HepG2 (cell line): ENCODE results near the gene CFAP300. TPM values are rescaled to one million over a fixed set of nuclear protein-coding genes. Genes with fewer than 3 reads are reported as not detected.

Experiments used
- ATAC-seq: fragments of 200-7000 bp; cut with Tn5 transposase; 3 replicates; pipeline ENCODE4 v1.9.1; 2020; ENCODE audit warnings: mild to moderate bottlenecking, moderate library complexity
- BruUV-seq: library from RNA; stranded (reverse); fragments of 400-500 nt; replicated peaks from 2 replicates; lab custom pipeline; 2021; lab: Mats Ljungman, UMichigan
- CTCF ChIA-PET: fragments of 300-600 bp; formaldehyde crosslinking; extraction: SDS; loops from one replicate; lab custom pipeline; 2021; ENCODE audit warnings: low total read pairs, inconsistent platforms, low intra/inter-chr PET ratio; lab: Yijun Ruan, JAX
- POLR2A ChIA-PET: fragments of 350-600 bp; sonication (Branson Sonifier 250); formaldehyde crosslinking; loops from one replicate; lab custom pipeline; 2020; ENCODE audit warnings: antibody characterized with exemption, inconsistent platforms; lab: Yijun Ruan, JAX
- DNase-seq: peaks from one replicate; pipeline ENCODE4 v3.0.0-alpha.2; 2015; ENCODE audit warnings: low spot score
- FAIRE-seq: peaks from 3 replicates; lab custom pipeline; 2011; peaks lifted over from hg19 to GRCh38; lab: Jason Lieb, UNC
- H2AFZ ChIP-seq: one replicate; pipeline ENCODE4 v1.6.1; 2011; ENCODE audit warnings: low read length, inconsistent platforms
- H3K27ac ChIP-seq: fragments of 300-600 bp; 3 replicates; pipeline ENCODE4 v1.8.0; 2011; ENCODE audit warnings: mixed run types, mild to moderate bottlenecking, mixed read lengths, low read length, inconsistent platforms; ENCODE audit not compliant: insufficient read depth; ENCODE audit errors: extremely low read length
- H3K27me3 ChIP-seq, 2 experiments: fragments of 200-600 bp in 1 of 2; 2 replicates in 1 of 2; 3 replicates in 1 of 2; pipeline versions ENCODE4 v1.6.0 to v1.8.0; 2011; ENCODE audit warnings: low read length in 2 of 2, mild to moderate bottlenecking in 2 of 2, moderate library complexity in 2 of 2, inconsistent platforms in 1 of 2; ENCODE audit not compliant: insufficient read depth in 2 of 2, control insufficient read depth in 1 of 2
- H3K36me3 ChIP-seq, 2 experiments: fragments of 200-600 bp in 1 of 2; replicated peaks in 1 of 2; 2 replicates in 1 of 2; 3 replicates in 1 of 2; pipeline versions ENCODE4 v1.5.1 to v1.8.0; 2011; ENCODE audit warnings: low read length in 2 of 2, inconsistent platforms in 1 of 2; ENCODE audit not compliant: insufficient read depth in 2 of 2, control insufficient read depth in 1 of 2
- H3K4me1 ChIP-seq: 2 replicates; pipeline ENCODE4 v1.5.1; 2012; ENCODE audit warnings: low read length, inconsistent platforms; ENCODE audit not compliant: insufficient read depth
- H3K4me2 ChIP-seq: 2 replicates; pipeline ENCODE4 v1.6.0; 2011; ENCODE audit warnings: low read depth, low read length, inconsistent platforms
- H3K4me3 ChIP-seq, 3 experiments: fragments of 200-600 bp in 1 of 3; sonication (generic), shearing (Covaris generic) in 1 of 3; replicated peaks in 1 of 3; 2 replicates each; pipeline ENCODE4 v1.5.1; 2011 to 2016; ENCODE audit warnings: low read length in 3 of 3, inconsistent platforms in 2 of 3, low read depth in 2 of 3, mild to moderate bottlenecking in 2 of 3, control low read depth in 1 of 3, mixed read lengths in 1 of 3; ENCODE audit not compliant: insufficient read depth in 1 of 3
- H3K79me2 ChIP-seq: one replicate; pipeline ENCODE4 v1.6.1; 2011; ENCODE audit warnings: low read length, inconsistent platforms; ENCODE audit not compliant: insufficient read depth
- H3K9ac ChIP-seq: 2 replicates; pipeline ENCODE4 v1.6.0; 2011; ENCODE audit warnings: mild to moderate bottlenecking, low read depth, low read length, inconsistent platforms; ENCODE audit not compliant: insufficient read depth
- H3K9me3 ChIP-seq: 2 replicates; pipeline ENCODE4 v1.5.1; 2012; ENCODE audit warnings: mild to moderate bottlenecking, low read length
- H4K20me1 ChIP-seq: 2 replicates; pipeline ENCODE4 v1.6.0; 2011; ENCODE audit warnings: inconsistent platforms, mild to moderate bottlenecking, low read length, moderate library complexity; ENCODE audit not compliant: insufficient read depth
- LCORL ChIP-seq, 2 experiments: fragments of 450-650 bp in 1 of 2; sonication (generic) in 1 of 2; formaldehyde crosslinking in 1 of 2; IDR thresholded peaks; 2 replicates each; pipeline versions ENCODE4 v1.5.0 to v1.6.1; 2017 to 2020; ENCODE audit warnings: antibody characterized with exemption in 1 of 2, missing genetic modification reagents in 1 of 2
- ZNF296 ChIP-seq: sonication (generic); formaldehyde crosslinking; conservative IDR thresholded peaks from 2 replicates; pipeline ENCODE4 v1.5.0; 2020; ENCODE audit warnings: mild to moderate bottlenecking, missing genetic modification reagents
- ZNF367 ChIP-seq: sonication (generic); formaldehyde crosslinking; IDR thresholded peaks from 2 replicates; pipeline ENCODE4 v1.4.0; 2020; ENCODE audit warnings: missing genetic modification reagents, borderline replicate concordance
- ZNF451 ChIP-seq: sonication (generic); formaldehyde crosslinking; IDR thresholded peaks from 2 replicates; pipeline ENCODE4 v1.5.0; 2020; ENCODE audit warnings: mild to moderate bottlenecking, missing genetic modification reagents
- ZNF672 ChIP-seq: sonication (generic); formaldehyde crosslinking; IDR thresholded peaks from 2 replicates; pipeline ENCODE4 v1.8.1; 2022; ENCODE audit warnings: missing genetic modification reagents
- ZNF781 ChIP-seq: sonication (generic); formaldehyde crosslinking; IDR thresholded peaks from 2 replicates; pipeline ENCODE4 v1.5.1; 2020; ENCODE audit warnings: borderline replicate concordance, mild to moderate bottlenecking, missing genetic modification reagents; ENCODE audit errors: not compliant biosample characterization
- WGBS: methylation state at CpG from one replicate; pipeline ENCODE4 v1.1.6; 2017; ENCODE audit warnings: low lambda C conversion rate; 5-methylcytosine and 5-hydroxymethylcytosine counted together
- in situ Hi-C: cut with HindIII; loops from 2 replicates; pipeline ENCODE4 v1.10.0; 2017; ENCODE audit warnings: low pct_unique_long_range_greater_than_20kb; ENCODE audit not compliant: extremely low pct_ligation_motif_present
- intact Hi-C: fragments of 100-400 bp; cut with micrococcal nuclease; formaldehyde crosslinking; loops from one replicate; pipeline ENCODE4 v1.10.0; 2022; ENCODE audit not compliant: unreplicated experiment
- polyA plus RNA-seq, 8 experiments: library from polyadenylated mRNA; depleted of rRNA in 3 of 8; stranded (reverse) in 7 of 8; unstranded in 1 of 8; fragments of >200 nt; fragmentation: Illumina TruSeq in 4 of 8; extraction: Trizol in 4 of 8; gene quantifications; 2 replicates each; pipeline versions ENCODE4 v1.2.1 to v1.2.3, GENCODE V29; 2011 to 2016; ENCODE audit warnings: low read depth in 4 of 8, missing spikeins in 1 of 8, mixed read lengths in 1 of 8; ENCODE audit not compliant: insufficient read depth in 1 of 8
- total RNA-seq, 5 experiments: library from RNA; depleted of rRNA; stranded (reverse); fragments of >200 nt; fragmentation: Illumina TruSeq; extraction: Trizol; gene quantifications; 2 replicates each; pipeline ENCODE4 v1.2.3, GENCODE V29; 2016; ENCODE audit warnings: low read depth in 1 of 5
- TF ChIP-seq, protein P1 (sequence below): sonication (generic); formaldehyde crosslinking; IDR thresholded peaks from 2 replicates; pipeline ENCODE4 v1.8.1; 2023; ENCODE audit warnings: mild to moderate bottlenecking, missing genetic modification reagents, borderline replicate concordance
- TF ChIP-seq, protein P2 (sequence below): IDR thresholded peaks from 2 replicates; pipeline ENCODE4 v1.6.1; 2016; ENCODE audit warnings: low read depth, missing genetic modification reagents, missing compliant biosample characterization
- TF ChIP-seq, protein P3 (sequence below): sonication (generic); formaldehyde crosslinking; IDR thresholded peaks from 2 replicates; pipeline ENCODE4 v1.5.1; 2020; ENCODE audit warnings: missing genetic modification reagents, mild to moderate bottlenecking, borderline replicate concordance

The CFAP300 gene
- total and polyA plus RNA-seq, 2 of the 13 experiments (the other 11 are each of a cell fraction or from before 2014, with no cell fraction given): not detected

DNA sequence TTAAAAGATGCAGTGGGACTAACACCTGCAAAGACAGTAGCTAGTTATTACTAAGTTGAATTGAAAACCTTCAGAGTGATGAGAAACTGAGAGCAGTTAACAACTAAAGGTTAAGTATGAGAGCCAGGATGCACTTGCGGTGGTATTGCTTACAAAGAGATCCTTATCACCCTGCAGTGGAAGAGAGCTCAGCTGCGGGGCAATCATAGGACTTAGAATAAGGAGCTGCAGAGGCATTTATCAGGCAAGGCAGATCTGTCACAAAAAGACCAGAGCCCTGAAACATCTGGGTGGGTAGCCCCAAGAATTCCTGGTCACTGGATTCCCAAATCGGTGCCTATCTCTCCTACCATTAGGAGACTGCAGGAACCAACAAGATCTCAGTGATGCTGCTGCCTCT is 34.3 kb upstream of the CFAP300 start:
- H3K27me3 ChIP-seq: no peaks in the 10 kb centered on the region
- DNase-seq: no peak
- H3K79me2 ChIP-seq: no peaks in the 10 kb centered on the region
- CTCF ChIA-PET: no interaction called here
- in situ Hi-C loops: loop anchor here (5.0 to 25.0 kb wide), 2 partner anchors 146 to 576 kb away; no protein-coding TSS in a partner anchor
- BruUV-seq: no TSS peak
- H2AFZ ChIP-seq: no peak overlapping the region
- no peaks in the 10 kb centered on the region for H3K36me3 ChIP-seq
- no peak for FAIRE-seq
- TF ChIP-seq ZNF451 (CRISPR knock-in tag): no peak
- no peak for TF ChIP-seq ZNF296 (CRISPR knock-in tag)
- TF ChIP-seq, protein P1, sequence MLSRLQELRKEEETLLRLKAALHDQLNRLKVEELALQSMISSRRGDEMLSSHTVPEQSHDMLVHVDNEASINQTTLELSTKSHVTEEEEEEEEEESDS (CRISPR knock-in tag): no peak
- TF ChIP-seq, protein P2, sequence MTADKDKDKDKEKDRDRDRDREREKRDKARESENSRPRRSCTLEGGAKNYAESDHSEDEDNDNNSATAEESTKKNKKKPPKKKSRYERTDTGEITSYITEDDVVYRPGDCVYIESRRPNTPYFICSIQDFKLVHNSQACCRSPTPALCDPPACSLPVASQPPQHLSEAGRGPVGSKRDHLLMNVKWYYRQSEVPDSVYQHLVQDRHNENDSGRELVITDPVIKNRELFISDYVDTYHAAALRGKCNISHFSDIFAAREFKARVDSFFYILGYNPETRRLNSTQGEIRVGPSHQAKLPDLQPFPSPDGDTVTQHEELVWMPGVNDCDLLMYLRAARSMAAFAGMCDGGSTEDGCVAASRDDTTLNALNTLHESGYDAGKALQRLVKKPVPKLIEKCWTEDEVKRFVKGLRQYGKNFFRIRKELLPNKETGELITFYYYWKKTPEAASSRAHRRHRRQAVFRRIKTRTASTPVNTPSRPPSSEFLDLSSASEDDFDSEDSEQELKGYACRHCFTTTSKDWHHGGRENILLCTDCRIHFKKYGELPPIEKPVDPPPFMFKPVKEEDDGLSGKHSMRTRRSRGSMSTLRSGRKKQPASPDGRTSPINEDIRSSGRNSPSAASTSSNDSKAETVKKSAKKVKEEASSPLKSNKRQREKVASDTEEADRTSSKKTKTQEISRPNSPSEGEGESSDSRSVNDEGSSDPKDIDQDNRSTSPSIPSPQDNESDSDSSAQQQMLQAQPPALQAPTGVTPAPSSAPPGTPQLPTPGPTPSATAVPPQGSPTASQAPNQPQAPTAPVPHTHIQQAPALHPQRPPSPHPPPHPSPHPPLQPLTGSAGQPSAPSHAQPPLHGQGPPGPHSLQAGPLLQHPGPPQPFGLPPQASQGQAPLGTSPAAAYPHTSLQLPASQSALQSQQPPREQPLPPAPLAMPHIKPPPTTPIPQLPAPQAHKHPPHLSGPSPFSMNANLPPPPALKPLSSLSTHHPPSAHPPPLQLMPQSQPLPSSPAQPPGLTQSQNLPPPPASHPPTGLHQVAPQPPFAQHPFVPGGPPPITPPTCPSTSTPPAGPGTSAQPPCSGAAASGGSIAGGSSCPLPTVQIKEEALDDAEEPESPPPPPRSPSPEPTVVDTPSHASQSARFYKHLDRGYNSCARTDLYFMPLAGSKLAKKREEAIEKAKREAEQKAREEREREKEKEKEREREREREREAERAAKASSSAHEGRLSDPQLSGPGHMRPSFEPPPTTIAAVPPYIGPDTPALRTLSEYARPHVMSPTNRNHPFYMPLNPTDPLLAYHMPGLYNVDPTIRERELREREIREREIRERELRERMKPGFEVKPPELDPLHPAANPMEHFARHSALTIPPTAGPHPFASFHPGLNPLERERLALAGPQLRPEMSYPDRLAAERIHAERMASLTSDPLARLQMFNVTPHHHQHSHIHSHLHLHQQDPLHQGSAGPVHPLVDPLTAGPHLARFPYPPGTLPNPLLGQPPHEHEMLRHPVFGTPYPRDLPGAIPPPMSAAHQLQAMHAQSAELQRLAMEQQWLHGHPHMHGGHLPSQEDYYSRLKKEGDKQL (CRISPR knock-in tag): no peak
- TF ChIP-seq ZNF367 (CRISPR knock-in tag): no peak
- TF ChIP-seq, protein P3, sequence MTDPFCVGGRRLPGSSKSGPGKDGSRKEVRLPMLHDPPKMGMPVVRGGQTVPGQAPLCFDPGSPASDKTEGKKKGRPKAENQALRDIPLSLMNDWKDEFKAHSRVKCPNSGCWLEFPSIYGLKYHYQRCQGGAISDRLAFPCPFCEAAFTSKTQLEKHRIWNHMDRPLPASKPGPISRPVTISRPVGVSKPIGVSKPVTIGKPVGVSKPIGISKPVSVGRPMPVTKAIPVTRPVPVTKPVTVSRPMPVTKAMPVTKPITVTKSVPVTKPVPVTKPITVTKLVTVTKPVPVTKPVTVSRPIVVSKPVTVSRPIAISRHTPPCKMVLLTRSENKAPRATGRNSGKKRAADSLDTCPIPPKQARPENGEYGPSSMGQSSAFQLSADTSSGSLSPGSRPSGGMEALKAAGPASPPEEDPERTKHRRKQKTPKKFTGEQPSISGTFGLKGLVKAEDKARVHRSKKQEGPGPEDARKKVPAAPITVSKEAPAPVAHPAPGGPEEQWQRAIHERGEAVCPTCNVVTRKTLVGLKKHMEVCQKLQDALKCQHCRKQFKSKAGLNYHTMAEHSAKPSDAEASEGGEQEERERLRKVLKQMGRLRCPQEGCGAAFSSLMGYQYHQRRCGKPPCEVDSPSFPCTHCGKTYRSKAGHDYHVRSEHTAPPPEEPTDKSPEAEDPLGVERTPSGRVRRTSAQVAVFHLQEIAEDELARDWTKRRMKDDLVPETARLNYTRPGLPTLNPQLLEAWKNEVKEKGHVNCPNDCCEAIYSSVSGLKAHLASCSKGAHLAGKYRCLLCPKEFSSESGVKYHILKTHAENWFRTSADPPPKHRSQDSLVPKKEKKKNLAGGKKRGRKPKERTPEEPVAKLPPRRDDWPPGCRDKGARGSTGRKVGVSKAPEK (CRISPR knock-in tag): no peak
- TF ChIP-seq LCORL (IDR thresholded peaks at IDR 0.05): no peak
- TF ChIP-seq LCORL (CRISPR knock-in tag; IDR thresholded peaks at IDR 0.05): no peak
- no peak for TF ChIP-seq ZNF781 (CRISPR knock-in tag)
- no peak for TF ChIP-seq ZNF672 (CRISPR knock-in tag)
- no peaks in the 10 kb centered on the region for H4K20me1 ChIP-seq
- no peak overlapping the region for H3K4me3 ChIP-seq
- H3K4me1 ChIP-seq: peaks cover 24% of the 10 kb centered on the region
- no peaks in the 10 kb centered on the region for H3K9me3 ChIP-seq
- H3K4me2 ChIP-seq: no peak overlapping the region
- POLR2A ChIA-PET: no interaction called here
- WGBS: 27% methylated on average over 3 of the region's 3 CpGs
- H3K27ac ChIP-seq: no peak overlapping the region
- H3K9ac ChIP-seq: no peak overlapping the region
- peak; percentile 48 for ATAC-seq
- intact Hi-C loops: no loop called here
